GM19438 (cell line): Measurements from ENCODE around the gene CSF2.

ENCODE experiments used
- ATAC-seq: cut with Tn5 transposase; IDR thresholded peaks from one replicate; pipeline ENCODE4 v1.9.1; 2021; ENCODE audit warnings: low read depth; ENCODE audit not compliant: unreplicated experiment

Gene CSF2

DNA sequence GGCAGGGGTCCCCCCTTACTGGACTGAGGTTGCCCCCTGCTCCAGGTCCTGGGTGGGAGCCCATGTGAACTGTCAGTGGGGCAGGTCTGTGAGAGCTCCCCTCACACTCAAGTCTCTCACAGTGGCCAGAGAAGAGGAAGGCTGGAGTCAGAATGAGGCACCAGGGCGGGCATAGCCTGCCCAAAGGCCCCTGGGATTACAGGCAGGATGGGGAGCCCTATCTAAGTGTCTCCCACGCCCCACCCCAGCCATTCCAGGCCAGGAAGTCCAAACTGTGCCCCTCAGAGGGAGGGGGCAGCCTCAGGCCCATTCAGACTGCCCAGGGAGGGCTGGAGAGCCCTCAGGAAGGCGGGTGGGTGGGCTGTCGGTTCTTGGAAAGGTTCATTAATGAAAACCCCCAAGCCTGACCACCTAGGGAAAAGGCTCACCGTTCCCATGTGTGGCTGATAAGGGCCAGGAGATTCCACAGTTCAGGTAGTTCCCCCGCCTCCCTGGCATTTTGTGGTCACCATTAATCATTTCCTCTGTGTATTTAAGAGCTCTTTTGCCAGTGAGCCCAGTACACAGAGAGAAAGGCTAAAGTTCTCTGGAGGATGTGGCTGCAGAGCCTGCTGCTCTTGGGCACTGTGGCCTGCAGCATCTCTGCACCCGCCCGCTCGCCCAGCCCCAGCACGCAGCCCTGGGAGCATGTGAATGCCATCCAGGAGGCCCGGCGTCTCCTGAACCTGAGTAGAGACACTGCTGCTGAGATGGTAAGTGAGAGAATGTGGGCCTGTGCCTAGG is at the start of gene CSF2:
TSS of gene CSF2 (plus strand) at position 559 of the 783 bp plus-strand sequence. CDS start at position 594, 35 bp downstream.
- ATAC-seq = no peak

DNA sequence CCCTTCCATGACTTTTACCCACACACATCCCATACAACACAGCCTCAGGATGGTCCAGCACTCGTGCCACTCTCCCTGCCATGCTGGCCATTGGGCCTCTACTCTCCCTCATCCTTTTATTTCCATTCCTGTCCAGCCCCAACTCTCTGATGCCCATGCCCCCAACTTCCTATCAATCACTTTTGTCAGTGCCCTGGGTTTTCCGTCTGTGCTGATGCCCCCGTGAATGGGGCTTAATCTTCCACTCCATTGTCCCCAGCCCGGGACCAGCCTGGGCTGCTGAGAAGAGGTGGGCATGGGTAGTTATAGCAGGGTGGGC is 49.5 kb upstream of the CSF2 start:
- ATAC-seq = no peak

DNA sequence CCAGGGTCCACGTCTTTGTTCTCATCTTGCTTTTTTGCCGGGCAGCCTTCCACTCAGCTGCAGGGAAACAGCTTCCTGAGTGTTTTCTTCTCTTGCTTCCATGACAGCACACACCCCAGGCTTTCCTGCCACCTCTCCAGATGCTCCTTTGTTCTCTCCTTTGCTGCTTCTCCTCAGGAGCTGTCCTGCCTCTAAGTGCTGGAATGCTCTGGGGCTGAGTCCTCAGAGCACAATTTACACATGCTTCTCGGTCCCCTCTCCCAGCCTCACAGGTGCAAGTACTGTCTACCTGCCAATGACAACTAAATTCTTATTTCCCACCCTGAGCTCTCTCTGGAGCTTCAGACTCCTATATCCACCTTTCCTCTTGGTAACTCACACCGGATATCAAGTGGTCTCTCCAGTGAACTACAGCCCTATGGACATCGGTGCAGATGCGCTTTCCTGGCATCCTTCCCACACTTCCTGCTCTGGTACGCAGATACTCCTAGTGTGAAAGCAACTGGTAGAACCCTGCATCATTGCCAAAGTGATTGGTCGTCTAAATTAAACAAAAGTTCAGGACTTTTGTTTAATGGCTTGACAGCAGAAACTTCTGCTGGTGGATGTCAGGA is 48.7 kb upstream of the CSF2 start:
- ATAC-seq = no peak

DNA sequence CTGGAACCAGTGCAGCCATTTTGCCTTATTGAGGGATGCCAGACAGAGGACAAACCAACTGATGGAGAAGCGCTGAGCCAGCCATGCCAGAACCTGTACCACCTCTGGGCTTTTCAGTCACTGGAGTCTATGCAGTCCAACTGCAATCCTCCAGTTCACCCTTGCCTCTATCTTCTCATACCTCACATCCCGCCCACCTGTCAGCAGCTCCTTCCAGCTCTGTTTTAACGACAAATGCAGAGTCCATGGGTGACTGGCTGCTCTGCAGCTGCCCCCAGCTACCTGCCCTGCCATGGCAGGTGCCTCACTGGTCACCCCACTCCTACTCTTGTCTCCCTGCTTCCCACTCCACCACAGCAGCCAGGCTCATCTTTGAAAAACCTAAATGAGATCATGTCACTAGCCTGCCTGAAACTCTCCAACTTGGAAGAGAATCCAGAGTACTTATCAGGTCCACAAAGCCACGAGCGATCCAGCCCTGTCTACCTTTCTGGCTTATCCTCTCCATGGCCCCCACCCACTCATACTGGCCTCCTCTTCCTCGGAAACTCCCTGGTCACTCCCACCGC is 48.1 kb upstream of the CSF2 start:
- ATAC-seq = no peak

DNA sequence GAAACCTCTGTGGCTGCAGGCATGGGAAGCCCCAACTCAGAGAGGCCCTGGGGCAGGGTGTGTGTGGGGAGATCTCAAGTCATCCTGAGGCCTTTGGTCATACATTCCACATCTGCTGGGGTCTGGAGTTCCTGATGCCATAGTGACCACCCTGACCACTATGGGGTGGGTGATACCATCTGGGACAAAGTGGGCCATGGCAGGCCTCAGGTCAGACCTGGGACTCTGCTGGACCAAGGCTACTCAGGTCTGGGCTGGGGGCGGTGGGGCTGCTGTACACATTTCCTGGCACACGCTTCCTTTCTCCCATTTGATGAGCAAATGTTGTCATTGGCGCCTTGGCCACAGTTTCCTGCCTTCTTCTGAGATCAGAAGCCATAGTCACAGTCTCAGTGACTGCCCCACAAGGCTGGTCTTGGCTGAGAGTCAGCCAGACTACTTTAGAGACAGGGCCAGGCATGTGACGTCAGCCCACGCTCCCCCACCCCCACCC is 47.0 kb upstream of the CSF2 start:
- no peak for ATAC-seq

DNA sequence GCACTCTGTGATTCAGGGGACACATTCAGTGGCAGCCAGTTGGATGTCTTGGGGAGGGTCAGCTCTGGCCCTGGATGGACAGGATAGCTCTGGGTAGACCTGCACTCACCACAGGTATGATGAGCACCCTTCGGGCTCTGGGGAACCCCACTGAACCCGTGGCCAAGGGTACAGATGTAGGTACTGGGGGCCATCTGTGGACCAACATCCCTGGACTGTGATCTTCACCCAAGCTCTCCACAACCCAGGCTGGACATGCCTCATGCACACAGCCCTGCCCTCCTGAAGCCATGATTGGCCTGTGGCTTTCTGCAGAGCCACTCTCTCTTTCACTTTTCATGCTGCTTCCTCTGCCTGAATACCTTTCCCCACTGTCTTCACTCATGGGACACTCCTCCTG is 46.6 kb upstream of the CSF2 start:
- ATAC-seq = peak; percentile 75

DNA sequence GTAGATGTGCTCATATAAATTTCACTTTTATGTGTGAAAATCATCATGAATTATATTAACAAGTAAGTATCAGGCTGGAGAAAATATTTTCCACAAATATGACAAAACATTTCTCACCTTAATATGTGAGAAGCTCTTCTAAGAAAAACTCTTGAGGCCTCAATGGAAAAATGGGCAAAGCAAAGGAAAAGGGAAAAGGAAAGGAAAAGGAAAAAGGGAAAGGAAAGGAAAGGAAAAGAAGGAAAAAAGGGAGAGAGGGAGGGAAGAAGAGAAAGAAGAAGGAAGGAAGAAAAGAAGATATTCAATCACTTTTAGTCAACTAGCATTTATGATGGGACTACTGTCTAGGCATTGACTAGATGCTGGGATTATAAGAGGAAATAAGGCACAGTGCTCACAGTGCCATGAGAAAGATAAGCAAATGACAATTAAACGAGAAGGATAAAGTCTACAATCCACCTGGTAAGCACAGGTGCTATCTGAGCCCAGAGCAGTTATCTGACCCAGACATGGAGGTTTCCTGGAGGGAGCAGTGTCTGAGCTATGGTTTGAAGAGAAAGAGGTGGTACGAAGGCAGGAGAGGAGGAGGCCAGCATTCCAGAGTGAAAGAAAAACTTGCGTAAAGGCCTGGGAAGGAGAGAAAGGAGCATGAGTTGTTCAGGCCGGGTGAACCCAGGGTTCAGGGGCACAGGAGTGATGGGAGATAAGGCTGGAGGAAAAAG is 43.8 kb upstream of the CSF2 start:
- no peak for ATAC-seq

DNA sequence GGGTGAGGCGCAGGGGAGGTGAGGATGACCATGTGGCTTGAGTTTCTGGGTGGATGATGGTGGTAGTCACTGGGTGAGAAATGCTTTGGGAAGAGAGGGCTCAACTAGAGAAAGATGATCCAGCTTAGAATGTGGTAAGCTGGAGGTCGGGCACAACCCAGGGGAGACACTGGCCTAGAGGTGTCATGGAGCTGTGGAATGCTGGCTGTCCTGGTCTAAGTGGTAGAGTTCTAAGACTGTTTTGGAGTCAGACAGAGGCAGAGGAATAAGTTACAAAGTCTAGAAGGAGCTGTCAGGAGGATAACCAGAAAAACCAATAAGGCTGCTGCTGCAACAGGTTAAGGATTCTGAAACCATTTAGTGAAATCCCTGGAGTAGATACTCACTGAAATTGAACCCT is 43.0 kb upstream of the CSF2 start:
- no peak for ATAC-seq

DNA sequence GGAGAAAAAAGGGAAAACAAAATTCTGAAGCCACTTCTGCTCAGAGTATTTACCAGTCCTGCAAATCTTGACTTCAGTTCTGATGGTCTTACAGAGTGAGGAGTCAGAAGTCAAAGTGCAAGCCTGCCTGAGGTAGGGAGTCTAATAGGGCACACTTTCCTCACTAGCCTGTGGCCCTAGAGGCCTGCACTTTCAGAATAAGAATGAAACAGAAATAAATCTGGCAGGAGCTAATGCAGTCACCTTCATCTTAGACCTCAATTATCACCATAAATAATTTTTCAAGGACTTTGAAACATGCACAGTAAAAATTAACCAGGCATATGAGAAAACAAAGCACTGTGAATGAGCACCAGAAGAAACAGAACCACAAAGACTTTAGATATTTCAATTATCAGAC is 41.4 kb upstream of the CSF2 start:
- no peak for ATAC-seq

DNA sequence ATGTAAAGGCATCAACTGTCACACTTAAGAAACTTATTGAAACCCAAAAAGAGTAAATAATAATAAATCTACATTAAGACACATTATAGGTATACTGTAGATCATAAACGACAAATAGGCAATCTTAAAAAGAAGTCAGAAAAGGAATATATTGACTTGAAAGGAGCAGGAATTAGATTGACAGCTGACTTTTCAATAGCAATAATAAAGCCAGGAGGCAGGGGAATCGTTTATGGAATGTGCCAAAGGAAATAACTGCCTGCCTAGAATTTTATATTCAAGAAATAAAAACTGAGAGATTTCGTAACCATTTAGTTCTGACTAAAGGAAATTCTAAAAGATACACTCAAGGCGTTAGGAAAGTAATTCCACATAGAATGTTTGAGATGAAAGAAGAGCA is 40.5 kb upstream of the CSF2 start:
- no peak for ATAC-seq

DNA sequence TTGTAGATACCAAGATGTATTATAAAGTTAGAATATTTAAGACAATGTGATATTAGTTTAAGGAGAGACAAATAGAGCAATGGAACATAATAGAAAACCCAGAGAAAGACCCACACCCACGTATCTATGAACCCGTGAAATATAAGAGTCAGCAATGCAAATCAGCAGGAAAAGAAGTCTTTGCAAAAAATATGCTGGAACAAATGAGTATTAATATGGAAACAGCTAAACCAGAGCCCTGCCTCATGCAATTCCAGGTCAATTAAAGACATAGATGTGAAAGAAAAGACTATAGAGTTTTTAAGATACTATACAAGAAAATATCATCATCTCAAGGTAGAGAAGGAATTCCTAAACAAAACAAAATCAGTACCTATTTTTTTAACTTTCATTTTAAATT is 36.2 kb upstream of the CSF2 start:
- ATAC-seq = no peak

DNA sequence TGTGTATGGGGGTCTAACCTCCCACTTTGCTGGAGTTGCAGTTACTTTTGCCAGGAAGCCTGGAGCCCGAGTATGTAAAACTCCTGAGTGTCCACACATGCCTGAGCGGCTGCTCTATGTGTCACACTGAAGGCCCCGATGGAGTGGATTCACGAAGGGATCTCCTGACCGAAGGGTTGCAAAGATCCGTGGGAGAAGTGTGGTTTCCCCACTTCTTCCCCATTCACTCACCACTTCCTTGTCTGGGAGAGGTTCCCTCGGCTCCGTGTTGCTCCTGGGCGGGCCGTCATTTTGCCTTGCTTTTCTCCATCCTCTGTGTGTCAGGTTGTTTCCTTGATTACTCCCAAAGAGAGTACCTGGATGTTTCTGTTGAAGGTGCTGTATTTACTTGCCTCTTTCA is 29.4 kb upstream of the CSF2 start:
- no peak for ATAC-seq

DNA sequence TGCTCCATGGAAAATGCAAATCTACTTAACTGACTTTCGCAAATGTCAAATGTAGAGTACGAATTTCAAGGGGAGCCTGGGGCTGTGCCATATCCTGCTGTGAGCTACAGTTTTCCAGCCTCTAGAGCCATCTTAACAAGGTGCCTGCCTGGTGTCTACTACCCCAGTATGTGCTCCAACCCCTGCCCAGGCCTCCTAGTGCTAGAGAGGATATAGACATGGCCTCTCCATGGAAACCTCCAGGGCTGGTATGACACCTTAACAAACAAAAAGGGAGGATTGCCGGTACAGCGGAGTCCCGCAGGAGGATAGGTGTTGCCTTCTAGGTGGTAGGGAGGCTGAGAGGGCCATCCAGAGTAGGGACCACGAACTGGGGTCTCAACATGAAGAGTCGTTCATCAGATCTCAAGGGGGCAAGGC is 26.7 kb upstream of the CSF2 start:
- ATAC-seq = no peak

DNA sequence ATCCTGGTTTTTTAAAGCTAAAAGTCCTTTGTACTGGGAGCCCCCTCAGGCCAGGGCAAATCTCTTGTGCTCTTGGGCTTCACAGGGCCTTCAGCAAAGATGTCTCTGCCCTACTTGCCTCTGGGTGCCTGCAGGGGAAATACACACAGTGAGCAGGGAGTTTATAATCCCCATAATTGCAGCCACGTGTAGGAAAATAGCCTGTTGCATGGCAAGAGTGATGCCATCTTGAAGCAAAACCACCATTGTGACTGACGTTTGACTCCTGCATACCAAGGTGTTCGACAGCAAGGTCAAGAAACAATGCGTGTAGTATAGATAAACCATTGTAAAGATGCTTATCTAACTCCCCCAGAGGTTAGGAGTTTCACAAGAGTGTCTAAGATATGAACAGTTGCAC is 24.5 kb upstream of the CSF2 start:
- no peak for ATAC-seq

DNA sequence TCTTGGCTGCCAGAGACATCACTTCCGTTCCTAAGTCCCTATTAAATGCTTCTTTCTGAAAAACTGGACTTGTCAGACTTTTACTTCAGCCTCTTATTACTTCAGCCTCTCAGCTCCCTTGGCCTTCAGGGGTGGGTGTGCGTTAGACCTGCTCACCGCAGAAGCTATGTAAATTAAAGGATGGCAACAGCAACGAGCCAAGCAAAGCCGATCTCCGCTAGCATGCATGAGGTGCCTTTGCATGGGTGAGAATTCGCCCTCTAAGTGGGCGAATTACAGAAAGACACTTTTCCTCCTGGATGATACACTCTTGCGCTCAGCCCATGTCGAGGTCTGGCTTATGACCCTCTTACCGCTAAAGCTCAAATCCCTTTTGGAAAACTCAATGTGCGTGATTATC is 24.0 kb upstream of the CSF2 start:
- ATAC-seq = no peak

DNA sequence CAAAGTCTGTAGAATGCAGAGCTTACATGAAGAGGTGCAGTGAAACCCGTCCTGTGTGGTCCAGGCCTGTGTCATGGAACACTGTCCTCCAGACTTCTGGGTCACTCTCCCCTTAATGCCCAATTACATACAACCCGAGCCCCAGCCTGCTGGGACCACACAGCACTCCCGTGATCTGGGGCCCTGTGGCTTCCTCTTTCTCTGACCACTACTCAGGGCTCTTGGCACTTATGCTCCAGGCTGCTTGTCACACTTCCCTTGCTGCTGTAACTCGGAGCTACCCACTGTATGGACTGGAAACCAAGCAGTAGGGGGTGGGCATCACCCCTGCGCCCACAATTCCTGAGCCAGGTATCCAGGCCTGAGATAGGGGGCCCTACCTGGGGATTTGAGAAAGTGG is 23.5 kb upstream of the CSF2 start:
- no peak for ATAC-seq

DNA sequence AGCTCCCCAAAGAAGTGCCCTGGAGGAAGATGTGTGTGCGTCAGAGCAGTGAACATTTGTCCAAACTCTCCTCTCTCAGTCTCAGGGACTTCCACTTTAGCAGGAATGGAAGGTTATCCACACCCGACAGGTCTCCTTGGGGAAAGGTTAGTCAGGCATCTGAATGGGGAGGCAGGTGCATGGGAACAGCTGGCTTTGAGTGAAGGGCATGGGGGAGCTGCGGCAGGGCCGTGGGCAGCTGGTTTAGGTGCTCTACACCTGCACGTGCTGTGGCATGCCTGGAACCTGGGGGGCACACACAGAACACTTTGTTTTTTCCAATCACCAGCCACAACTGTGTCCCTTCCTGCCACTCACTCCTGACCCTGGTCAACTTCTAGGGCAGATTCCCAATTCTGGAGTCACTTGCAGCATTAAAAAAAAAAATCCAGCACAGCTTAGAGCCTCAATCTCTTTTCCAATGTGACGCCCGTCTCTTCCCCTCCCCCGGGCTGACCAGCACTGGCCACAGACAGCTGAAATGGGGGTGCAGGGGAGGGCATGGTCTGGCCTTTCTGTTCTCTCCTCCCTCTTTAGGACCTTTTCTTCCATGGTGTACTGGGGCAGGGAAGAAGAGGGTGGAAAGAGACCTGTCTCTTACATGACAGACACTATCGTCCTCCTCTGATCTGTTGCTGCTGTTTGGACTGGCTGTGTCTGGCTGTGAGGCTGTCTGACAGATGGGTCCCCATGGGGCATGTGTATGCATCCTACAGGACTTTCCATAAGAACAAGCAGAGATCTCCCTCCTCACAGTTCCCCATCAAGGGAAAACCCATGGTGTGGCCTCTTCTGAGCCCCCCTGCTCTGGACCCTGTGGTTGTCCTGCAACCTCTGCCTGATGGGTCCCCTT is 22.7 kb upstream of the CSF2 start:
- no peak for ATAC-seq

DNA sequence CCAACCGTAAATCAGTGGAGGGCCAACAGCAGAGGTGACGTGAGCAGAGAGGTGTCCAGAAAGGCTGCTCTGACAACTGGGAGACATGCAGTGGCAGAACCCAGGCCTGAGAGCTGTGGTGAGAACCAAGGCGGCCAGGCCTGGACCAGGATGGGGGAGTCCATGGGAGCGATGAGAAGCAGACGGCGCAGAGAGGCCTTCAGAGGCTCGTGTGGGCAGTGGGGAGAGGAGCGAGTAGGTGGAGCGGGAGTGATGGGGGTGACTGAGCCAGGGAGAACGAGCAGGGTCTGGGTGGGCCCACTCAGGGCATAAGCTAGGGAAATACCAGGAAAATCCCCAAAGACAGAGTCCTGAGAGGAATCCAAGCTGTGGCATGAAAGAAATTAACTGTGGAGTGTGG is 21.1 kb upstream of the CSF2 start:
- ATAC-seq = no peak

DNA sequence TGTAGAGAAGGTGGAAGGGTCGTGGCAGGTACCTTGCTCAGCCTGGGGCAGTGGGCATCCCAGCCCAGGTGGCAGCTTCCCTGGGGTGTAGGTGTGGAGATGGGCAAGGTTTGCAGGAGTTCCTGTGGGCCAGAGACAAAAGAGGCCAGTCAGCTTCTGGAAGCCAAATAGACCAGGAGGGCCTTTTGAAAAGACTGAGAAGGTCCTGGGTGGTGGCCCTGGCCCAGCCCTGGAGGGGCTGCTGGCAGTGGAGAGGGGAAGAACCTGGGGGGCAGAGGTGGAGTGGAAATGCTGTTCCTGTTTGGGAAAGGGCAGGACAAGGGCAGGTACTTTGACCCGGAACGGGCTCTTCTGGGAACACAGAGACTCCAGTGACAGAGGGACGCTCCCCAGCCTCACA is 20.1 kb upstream of the CSF2 start:
- ATAC-seq = no peak

DNA sequence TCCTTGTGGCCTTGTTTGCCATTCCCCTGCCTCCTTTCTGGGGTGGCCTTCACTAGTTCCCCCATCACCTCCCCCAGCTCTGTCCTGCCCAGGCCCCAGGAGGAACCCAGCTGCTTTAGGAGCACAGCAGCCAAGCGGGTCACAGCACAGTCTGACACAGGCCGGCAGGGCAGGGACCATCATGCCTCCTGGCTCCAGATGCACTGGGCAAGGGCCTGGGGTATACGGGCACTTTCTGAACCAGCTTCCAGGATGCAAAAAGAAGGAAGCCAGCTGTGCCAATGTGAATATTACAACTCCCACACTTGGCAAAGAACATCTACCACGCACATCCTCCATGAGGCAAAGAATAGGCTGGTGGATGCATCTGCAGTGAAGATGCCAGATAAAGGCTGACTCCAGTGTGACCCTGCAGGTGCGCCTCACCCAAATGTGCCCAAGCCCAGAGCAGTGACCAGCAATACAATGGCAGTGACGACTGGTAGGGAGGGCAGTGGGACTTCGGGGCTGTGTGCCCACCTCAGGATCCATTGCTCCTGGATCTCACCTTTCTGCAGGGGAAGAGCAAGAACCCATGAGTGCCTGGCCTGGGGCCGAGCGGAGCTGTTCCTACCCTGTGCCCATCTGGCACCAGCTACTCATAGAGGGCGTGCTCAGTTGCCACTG is 19.4 kb upstream of the CSF2 start:
- no peak for ATAC-seq
